Stimulated activated naive CD8-positive, alpha-beta T cell treated with anti-CD3 and anti-CD28 coated beads, Interleukin-15, amount 100 ng/mL, for 72 hours (primary cell): ENCODE data around the gene LAMB4.

ENCODE experiments used
- ATAC-seq: fragments of 150-1000 bp; cut with Tn5 transposase; 2 replicates; pipeline ENCODE4 v1.10.0; 2021; ENCODE audit warnings: mild to moderate bottlenecking, moderate library complexity
- DNase-seq, 2 donors: peaks; one replicate each; pipeline ENCODE4 v3.0.0; 2021 to 2022
- H3K27ac Mint-ChIP-seq, 2 donors: one replicate each; pipeline ENCODE4 v1.8.0; 2022; ENCODE audit warnings: mild to moderate bottlenecking in 2 of 2, mixed read lengths in 2 of 2, moderate library complexity in 2 of 2
- H3K27me3 Mint-ChIP-seq: one replicate; pipeline ENCODE4 v1.8.0; 2022; ENCODE audit warnings: mixed read lengths
- H3K4me1 Mint-ChIP-seq: one replicate; pipeline ENCODE4 v1.8.0; 2022; ENCODE audit warnings: mild to moderate bottlenecking, mixed read lengths
- H3K4me3 Mint-ChIP-seq, 2 donors: one replicate each; pipeline ENCODE4 v1.8.0; 2022; ENCODE audit warnings: mild to moderate bottlenecking in 2 of 2, mixed read lengths in 2 of 2, moderate library complexity in 1 of 2
- H3K9me3 Mint-ChIP-seq, 2 donors: one replicate each; pipeline ENCODE4 v1.8.0; 2022; ENCODE audit warnings: mixed read lengths in 2 of 2

LAMB4 gene, protein sequence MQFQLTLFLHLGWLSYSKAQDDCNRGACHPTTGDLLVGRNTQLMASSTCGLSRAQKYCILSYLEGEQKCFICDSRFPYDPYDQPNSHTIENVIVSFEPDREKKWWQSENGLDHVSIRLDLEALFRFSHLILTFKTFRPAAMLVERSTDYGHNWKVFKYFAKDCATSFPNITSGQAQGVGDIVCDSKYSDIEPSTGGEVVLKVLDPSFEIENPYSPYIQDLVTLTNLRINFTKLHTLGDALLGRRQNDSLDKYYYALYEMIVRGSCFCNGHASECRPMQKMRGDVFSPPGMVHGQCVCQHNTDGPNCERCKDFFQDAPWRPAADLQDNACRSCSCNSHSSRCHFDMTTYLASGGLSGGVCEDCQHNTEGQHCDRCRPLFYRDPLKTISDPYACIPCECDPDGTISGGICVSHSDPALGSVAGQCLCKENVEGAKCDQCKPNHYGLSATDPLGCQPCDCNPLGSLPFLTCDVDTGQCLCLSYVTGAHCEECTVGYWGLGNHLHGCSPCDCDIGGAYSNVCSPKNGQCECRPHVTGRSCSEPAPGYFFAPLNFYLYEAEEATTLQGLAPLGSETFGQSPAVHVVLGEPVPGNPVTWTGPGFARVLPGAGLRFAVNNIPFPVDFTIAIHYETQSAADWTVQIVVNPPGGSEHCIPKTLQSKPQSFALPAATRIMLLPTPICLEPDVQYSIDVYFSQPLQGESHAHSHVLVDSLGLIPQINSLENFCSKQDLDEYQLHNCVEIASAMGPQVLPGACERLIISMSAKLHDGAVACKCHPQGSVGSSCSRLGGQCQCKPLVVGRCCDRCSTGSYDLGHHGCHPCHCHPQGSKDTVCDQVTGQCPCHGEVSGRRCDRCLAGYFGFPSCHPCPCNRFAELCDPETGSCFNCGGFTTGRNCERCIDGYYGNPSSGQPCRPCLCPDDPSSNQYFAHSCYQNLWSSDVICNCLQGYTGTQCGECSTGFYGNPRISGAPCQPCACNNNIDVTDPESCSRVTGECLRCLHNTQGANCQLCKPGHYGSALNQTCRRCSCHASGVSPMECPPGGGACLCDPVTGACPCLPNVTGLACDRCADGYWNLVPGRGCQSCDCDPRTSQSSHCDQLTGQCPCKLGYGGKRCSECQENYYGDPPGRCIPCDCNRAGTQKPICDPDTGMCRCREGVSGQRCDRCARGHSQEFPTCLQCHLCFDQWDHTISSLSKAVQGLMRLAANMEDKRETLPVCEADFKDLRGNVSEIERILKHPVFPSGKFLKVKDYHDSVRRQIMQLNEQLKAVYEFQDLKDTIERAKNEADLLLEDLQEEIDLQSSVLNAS (N-terminal part only)

DNA sequence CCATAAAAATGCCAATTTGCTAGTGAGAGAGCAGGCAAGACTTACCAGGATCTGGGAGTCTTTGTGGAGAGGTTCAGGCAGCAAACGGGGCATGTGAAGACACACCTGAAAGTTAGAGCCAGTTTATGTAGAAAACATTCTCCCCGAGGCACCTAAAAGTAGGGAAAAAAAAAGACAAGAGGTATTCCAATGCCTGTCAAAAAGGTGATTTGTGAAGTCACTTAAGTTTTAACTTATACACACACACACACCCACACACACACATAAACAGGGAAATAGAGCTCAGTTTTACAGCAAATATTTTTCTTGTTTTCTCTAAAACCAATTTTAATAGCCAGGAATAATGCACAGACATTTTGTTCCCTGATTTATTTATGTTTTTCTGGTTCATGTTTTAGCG is at the start of gene LAMB4:
TSS of gene LAMB4 (minus strand) at position 101 of the 400 bp plus-strand sequence. CDS start 7,197 bp downstream, outside the sequence.
- no peak for DNase-seq
- peaks cover 9% of the 10 kb centered on the region for H3K27me3 Mint-ChIP-seq
- peaks cover 23% of the 10 kb centered on the region for H3K4me1 Mint-ChIP-seq
- no peak within 1 kb of the TSS for H3K27ac Mint-ChIP-seq
- no peaks in the 10 kb centered on the region for H3K9me3 Mint-ChIP-seq
- no peak within 1 kb of the TSS for H3K4me3 Mint-ChIP-seq
- ATAC-seq = no peak

DNA sequence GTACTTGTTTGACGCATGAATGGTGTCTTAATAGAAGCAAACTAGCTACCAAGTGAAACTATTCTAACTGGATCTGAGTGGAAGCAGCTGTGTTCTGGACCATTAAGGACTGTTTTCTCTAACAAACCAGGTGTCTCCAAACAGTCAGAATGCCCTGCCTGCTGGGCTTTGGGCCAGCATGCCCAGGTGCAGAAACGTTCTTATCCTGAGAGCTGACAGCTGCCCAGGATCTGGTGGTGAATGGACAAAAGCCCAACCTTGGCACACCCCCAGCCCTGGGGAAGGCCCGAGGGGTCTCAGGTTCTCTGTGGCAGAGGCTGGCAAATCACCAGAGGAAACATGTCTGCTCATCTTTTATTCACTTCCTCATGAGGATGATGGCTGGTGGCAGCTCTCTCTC is 48.2 kb upstream of the LAMB4 start:
- Mint-ChIP-seq H3K27me3 (no peaks in the 10 kb centered on the region), H3K4me3 (no peak overlapping the region), H3K9me3 (no peaks in the 10 kb centered on the region), H3K4me1 (no peaks in the 10 kb centered on the region), H3K27ac (peak overlapping the region in 1 of 2 donors; percentile 79)
- ATAC-seq = no peak
- no peak for DNase-seq

DNA sequence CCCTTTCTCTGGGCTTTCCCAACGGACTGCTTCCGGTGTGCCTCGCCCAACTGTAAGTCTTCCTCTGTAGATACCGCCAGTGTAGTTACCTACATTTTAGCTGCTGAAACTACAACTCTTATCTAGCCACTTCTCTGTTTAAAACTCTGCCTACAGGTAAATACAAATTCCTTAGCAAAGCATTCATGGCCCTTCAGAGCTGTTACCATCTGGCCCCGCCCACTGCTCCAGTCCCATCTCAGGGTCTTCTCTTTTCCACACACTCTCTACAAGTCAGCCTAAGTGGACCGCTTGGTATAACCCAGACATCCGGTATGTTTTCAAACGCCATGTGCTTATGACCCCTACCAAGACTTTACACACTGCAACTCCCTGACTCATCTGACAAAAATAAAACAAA is 41.0 kb upstream of the LAMB4 start:
- Mint-ChIP-seq H3K9me3 (no peaks in the 10 kb centered on the region), H3K4me1 (no peaks in the 10 kb centered on the region), H3K27ac (no peak overlapping the region), H3K27me3 (no peaks in the 10 kb centered on the region), H3K4me3 (no peak overlapping the region)
- no peak for DNase-seq
- ATAC-seq = no peak

DNA sequence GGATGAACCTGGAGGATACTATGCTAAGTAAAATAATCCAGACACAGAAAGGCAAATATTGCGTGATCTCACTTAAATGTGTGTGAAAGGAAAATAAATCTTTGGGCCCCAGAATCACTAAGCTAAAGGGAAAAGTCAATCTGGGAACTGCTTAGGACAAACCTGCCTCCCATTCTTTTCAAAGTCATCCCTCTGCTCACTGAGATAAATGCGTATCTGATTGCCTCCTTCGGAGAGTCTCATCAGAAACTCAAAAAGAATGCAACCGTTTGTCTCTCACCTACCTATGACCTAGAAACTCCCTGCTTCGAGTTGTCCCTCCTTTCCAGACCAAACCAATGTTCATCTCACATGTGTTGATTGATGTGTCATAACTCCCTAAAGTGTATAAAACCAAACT is 40.1 kb upstream of the LAMB4 start:
- Mint-ChIP-seq H3K4me1 (no peaks in the 10 kb centered on the region), H3K4me3 (no peak overlapping the region), H3K27me3 (no peaks in the 10 kb centered on the region), H3K27ac (no peak overlapping the region), H3K9me3 (no peaks in the 10 kb centered on the region)
- DNase-seq (no peak), ATAC-seq (no peak)

DNA sequence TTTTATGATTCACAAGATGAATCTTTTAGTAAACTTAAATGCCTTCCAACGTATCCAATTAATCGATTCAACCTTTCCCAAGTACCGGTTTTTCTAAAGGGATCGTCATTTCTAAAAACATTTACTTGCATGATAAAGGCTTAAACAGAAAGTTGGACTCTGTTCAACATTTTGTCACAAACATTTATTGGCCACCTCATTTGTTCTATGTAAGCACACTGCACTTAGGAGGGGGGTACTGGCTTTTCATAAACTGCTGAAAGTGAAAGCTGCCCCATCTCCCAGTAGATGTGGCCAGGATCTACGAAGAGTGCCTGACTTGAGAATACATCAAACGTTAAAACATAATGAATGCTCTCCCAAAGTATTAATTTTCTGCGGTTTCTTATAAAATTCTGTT is 37.3 kb upstream of the LAMB4 start:
- Mint-ChIP-seq H3K9me3 (peaks cover 6% of the 10 kb centered on the region in 2 donors), H3K27ac (no peak overlapping the region), H3K27me3 (no peaks in the 10 kb centered on the region), H3K4me3 (no peak overlapping the region), H3K4me1 (no peaks in the 10 kb centered on the region)
- DNase-seq (no peak), ATAC-seq (no peak)

DNA sequence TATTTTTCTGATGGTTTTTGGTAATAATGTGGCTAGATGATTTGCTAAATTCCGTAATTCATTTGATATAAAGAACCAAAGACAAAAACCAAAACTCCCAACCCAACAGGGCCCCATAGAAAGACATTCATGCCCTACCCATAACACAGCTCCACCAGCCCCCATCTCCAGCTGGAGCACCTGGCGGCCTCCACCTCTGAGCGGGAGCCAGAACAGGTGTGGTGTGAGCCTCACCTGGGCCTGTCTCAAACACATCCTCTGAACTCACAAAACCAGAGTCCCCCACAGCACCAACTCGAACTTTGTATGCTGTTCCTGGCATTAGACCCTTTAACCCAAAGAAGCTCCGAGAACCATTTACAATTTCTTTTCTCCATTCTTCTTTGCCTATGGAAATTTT is 36.5 kb upstream of the LAMB4 start:
- Mint-ChIP-seq H3K9me3 (peaks cover 6% of the 10 kb centered on the region in 2 donors), H3K27ac (no peak overlapping the region), H3K27me3 (no peaks in the 10 kb centered on the region), H3K4me1 (no peaks in the 10 kb centered on the region), H3K4me3 (no peak overlapping the region)
- DNase-seq = no peak
- no peak for ATAC-seq

DNA sequence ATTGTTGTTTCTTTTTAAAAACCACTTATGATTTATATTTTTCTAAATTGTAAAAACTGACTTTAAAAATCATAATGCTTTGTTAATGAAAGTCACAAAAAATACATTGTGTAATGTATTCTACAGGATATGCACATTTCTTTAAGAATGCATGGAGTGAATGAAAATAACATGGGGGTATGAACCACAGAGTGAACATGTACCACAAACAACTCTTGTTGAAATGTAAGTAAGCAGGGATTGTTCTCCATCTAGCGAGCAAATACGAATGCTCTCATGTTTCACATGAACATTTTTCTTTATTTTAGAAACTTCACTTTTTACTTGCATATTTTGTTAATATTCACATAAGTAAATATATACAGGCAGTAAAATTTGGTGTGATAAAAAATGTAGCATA is 35.6 kb upstream of the LAMB4 start:
- H3K27ac Mint-ChIP-seq = no peak overlapping the region
- DNase-seq = no peak
- no peak overlapping the region for H3K4me3 Mint-ChIP-seq
- no peaks in the 10 kb centered on the region for H3K27me3 Mint-ChIP-seq
- H3K4me1 Mint-ChIP-seq = no peaks in the 10 kb centered on the region
- peaks cover 6% of the 10 kb centered on the region in 2 donors for H3K9me3 Mint-ChIP-seq
- ATAC-seq = no peak

DNA sequence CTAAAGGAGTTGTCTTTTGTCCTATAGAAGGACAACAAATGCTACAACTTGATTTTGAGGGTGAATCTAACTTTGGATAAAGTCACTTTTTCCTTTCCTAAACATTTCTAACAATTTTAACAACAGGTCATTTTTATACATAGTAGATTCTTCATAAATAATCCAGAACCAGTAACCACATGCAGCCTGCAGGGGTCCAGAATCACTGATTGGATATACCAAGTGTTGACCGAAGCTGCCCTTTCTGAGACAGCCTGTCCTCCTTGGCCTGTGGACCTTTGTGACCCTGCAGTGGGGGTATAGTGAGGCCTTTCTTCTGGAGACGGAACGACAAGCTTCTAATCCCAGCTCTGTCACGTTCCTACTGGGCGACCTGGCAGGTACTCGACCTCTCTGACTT is 34.8 kb upstream of the LAMB4 start:
- Mint-ChIP-seq H3K4me3 (no peak overlapping the region), H3K4me1 (no peaks in the 10 kb centered on the region)

DNA sequence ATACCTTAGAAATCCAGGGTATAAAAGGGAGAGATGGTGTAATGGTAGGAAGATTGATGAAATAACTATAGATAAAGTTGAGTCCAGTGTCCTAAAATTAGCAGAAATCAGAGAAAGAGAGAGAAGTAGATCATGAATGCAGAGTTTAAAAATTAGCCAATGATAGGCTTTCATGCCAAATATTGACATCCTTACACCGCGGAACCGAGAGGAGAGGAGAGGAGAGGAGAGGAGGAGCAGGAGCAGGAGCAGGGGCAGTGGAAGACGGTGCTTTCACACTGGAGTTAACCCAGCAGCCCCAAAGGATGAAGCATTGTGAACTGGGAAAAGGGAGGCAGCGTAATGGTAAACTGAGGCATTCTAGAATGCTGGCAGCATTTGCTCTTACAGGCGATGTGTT is 34.2 kb upstream of the LAMB4 start:
- no peak overlapping the region for H3K27ac Mint-ChIP-seq
- ATAC-seq = no peak

More for the DNA sequence above, 34.8 kb upstream of the LAMB4 start:
- Mint-ChIP-seq H3K9me3 (peaks cover 6% of the 10 kb centered on the region in 2 donors), H3K27me3 (no peaks in the 10 kb centered on the region), H3K27ac (no peak overlapping the region)
- ATAC-seq (no peak), DNase-seq (no peak)

DNA sequence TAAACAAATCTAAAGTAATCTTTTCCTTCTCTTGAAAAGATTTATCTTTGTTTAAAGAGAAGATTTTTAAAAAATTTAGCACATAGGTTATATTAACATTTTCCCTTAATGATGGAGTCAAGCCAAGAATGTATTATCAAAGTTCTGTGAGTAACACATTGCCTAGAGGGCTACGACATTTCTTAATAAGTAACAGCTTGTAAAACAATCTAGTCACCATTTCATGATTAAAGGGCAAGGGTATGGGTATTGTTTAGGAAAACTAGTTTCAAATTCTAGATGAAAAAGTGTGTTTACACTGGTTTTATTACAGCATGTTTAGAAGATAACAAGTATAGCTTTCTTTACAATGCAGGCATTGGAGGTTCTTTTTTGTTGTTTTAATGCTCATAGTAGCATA is 28.6 kb upstream of the LAMB4 start:
- DNase-seq = no peak
- no peak overlapping the region for H3K27ac Mint-ChIP-seq
- no peak for ATAC-seq
- H3K9me3 Mint-ChIP-seq = peaks cover 6% of the 10 kb centered on the region in 2 donors
- peaks cover 6% of the 10 kb centered on the region for H3K4me1 Mint-ChIP-seq
- no peaks in the 10 kb centered on the region for H3K27me3 Mint-ChIP-seq
- no peak overlapping the region for H3K4me3 Mint-ChIP-seq

More for the DNA sequence above, 34.2 kb upstream of the LAMB4 start:
- no peak overlapping the region for H3K4me3 Mint-ChIP-seq
- H3K4me1 Mint-ChIP-seq = no peaks in the 10 kb centered on the region
- peaks cover 6% of the 10 kb centered on the region in 2 donors for H3K9me3 Mint-ChIP-seq
- H3K27me3 Mint-ChIP-seq = no peaks in the 10 kb centered on the region
- DNase-seq = no peak

DNA sequence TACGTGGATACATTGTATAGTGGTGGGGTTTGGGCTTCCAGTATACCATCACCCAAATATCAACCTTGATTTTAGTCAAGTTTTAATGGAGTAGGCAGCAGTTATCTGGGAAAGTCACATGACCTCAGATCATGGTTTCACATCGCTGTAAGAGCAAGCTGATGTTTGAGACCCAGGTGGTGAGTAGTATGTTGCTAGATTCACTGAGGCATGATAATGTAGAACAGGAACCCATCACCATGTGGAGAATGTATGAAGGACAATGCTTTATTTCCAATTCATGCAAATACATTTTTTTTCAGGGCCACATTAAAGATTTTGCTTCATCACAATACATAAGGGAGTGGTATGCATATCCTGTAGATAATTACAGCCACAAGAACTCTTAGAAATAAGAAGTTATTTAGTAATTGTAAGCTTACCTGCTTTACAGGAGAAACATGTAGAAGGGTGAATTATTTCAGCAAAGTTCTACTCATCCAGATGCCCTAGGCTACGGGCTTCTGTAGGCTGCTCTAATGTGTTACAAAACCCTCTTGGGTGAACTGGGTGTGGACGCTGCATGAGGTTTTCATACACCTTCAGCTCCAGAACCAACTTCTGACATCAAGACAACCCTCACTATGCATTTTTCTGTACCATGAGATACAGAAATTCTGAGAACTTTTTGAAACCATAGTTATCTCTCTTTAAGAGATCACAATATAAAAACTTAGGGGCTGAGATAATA is 27.6 kb upstream of the LAMB4 start:
- ATAC-seq (no peak), DNase-seq (no peak)
- no peak overlapping the region for H3K4me3 Mint-ChIP-seq
- H3K27ac Mint-ChIP-seq = no peak overlapping the region
- peaks cover 6% of the 10 kb centered on the region for H3K4me1 Mint-ChIP-seq
- H3K9me3 Mint-ChIP-seq = no peaks in the 10 kb centered on the region
- no peaks in the 10 kb centered on the region for H3K27me3 Mint-ChIP-seq

DNA sequence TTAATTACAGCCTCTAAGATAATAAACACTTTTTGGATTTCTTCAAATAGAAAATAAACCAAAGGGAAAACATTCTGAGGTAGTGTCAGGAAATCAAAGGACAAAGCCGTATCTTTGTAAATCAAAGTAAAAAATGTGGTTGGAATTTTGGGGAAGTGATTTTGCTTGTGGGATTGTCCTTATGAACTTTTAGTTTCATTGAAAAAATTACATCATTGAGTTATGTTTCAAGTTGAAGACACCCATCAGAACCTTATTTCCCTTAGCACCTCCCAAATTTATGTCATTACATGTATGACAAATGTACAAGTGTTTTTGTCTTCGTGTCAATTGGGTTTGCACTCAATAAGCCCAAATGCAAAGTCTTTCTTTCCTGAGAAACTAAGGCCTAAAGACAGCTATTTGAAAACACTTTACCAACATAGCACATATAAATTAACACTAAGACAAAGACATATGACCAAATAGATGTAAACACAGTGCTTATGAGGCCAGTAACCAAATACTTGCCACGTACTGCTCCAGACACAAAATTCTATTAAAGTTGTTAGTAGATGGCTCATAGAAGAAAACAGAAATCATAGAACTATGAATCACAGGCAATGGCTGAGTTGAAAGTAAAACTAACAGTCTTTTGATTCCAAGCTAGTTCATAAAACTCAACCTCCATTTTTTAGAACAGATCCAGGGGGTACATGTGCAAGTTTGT is 26.9 kb upstream of the LAMB4 start:
- no peak for DNase-seq
- no peak for ATAC-seq
- peaks cover 6% of the 10 kb centered on the region for H3K4me1 Mint-ChIP-seq
- H3K4me3 Mint-ChIP-seq = no peak overlapping the region
- no peaks in the 10 kb centered on the region for H3K9me3 Mint-ChIP-seq
- H3K27me3 Mint-ChIP-seq = no peaks in the 10 kb centered on the region
- H3K27ac Mint-ChIP-seq = no peak overlapping the region

DNA sequence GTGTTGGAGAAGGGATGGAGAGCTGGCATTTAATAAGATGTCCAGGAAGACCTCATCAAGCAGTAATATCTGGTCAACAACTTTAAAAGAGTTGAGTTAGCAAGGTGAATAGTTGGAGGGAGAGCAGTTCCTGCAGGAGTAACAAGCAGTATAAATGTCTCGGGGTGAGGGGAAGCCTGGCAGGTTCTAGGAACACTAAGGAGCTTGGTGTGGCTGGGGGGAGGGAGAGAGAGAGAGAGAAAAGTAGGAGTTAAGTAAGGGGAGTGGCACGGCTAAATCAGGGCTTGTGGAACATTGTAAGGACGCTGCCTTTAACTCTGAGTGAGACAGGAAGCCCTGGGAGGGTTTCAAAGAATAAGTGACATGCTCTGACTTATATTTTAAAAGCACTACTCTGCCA is 22.0 kb upstream of the LAMB4 start:
- DNase-seq = no peak
- Mint-ChIP-seq H3K4me3 (no peak overlapping the region), H3K9me3 (no peaks in the 10 kb centered on the region), H3K27me3 (no peaks in the 10 kb centered on the region), H3K4me1 (peaks cover under 1% of the 10 kb centered on the region), H3K27ac (no peak overlapping the region)
- ATAC-seq = no peak

DNA sequence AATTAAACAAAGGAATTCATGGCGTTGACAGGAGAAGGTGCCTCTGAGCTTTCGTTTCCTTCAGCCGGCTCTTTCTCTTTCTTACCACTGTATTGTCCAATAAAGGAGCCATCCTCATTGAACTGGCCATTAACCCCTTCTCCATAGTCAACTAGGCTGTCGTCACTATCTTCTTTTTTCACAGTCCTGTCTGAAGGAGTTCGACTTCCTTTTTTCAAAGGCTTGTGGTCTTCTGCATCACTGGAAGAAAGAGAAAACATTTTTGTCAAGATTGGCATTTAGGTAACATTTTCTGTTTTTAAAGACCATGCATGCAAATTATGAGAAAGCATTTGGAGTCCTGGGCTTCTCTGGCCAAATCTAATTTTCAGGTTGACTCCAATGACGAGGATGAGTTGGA is 19.7 kb upstream of the LAMB4 start:
- no peak for DNase-seq
- H3K4me3 Mint-ChIP-seq = no peak overlapping the region
- no peaks in the 10 kb centered on the region for H3K9me3 Mint-ChIP-seq
- H3K4me1 Mint-ChIP-seq = no peaks in the 10 kb centered on the region
- H3K27ac Mint-ChIP-seq = no peak overlapping the region
- H3K27me3 Mint-ChIP-seq = no peaks in the 10 kb centered on the region
- ATAC-seq = no peak
